Uterus (tissue), 2 donors: Measurements from ENCODE around the gene PDGFRB.

Experiments used
- POLR2A ChIP-seq, 2 donors: fragments of 450-650 bp; IDR thresholded peaks; one replicate each; pipeline ENCODE4 v1.6.1; 2016; ENCODE audit warnings: antibody characterized with exemption in 2 of 2, mild to moderate bottlenecking in 1 of 2, moderate library complexity in 1 of 2
- TF ChIP-seq, protein P1 (sequence below), 4 experiments: fragments of 200-600 bp in 2 of 4; fragments of 450-650 bp in 2 of 4; sonication (generic) in 2 of 4; IDR thresholded peaks; one replicate each; pipeline ENCODE4 v1.5.1; 2016 to 2019; ENCODE audit warnings: antibody characterized with exemption in 4 of 4, mild to moderate bottlenecking in 2 of 4, moderate library complexity in 1 of 4

- TF ChIP-seq, protein P1, sequence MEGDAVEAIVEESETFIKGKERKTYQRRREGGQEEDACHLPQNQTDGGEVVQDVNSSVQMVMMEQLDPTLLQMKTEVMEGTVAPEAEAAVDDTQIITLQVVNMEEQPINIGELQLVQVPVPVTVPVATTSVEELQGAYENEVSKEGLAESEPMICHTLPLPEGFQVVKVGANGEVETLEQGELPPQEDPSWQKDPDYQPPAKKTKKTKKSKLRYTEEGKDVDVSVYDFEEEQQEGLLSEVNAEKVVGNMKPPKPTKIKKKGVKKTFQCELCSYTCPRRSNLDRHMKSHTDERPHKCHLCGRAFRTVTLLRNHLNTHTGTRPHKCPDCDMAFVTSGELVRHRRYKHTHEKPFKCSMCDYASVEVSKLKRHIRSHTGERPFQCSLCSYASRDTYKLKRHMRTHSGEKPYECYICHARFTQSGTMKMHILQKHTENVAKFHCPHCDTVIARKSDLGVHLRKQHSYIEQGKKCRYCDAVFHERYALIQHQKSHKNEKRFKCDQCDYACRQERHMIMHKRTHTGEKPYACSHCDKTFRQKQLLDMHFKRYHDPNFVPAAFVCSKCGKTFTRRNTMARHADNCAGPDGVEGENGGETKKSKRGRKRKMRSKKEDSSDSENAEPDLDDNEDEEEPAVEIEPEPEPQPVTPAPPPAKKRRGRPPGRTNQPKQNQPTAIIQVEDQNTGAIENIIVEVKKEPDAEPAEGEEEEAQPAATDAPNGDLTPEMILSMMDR (IDR thresholded peaks at IDR 0.05) = no peak
- TF ChIP-seq POLR2A (IDR thresholded peaks at IDR 0.05) = no peak
Measured at GRCh38 chr5:150131978-150132694, 23.5 kb downstream of the PDGFRB start.
